ENCODE data around the gene LRRC66. TPM values are rescaled to one million over a fixed set of nuclear protein-coding genes. Genes with fewer than 3 reads are reported as not detected.

LRRC66 gene
- total and polyA plus RNA-seq, 9 of the 15 experiments (the other 6 are each of a cell fraction or from before 2014, with no cell fraction given), result not detected

DNA sequence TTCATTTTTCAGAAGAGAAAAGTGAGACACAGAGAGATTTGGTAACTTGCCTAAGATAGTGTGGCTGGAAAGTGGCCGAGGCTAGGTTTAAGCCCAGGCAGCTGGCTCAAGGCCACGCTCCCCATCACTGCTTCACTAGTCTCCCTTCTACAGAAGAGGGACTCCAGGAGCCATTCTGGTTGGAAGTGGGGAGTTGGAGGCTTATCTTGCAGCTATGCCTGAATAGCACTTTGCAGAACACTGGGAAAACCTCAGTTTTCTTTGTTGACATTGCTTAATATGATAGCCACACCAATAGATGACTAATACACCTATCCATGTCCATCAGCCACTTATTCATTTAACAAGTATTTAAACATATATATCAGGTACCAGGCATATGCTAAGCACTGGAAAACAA, 18.5 kb downstream of the LRRC66 start:
- POLR2A ChIA-PET, result no interaction called here
- intact Hi-C loops (cut with micrococcal nuclease), result no loop called here
- no peaks in the 10 kb centered on the region for H3K79me2 ChIP-seq (ENCODE audit: control insufficient read depth, insufficient read depth, low read length)
- no peak overlapping the region for H3K27ac ChIP-seq (ENCODE audit: extremely low read depth, low read depth, low read length)
- no peaks in the 10 kb centered on the region for H3K36me3 ChIP-seq (ENCODE audit: control insufficient read depth, insufficient read depth, low read length)
- no peaks in the 10 kb centered on the region for H3K9me3 ChIP-seq (replicated peaks; ENCODE audit: control insufficient read depth, insufficient read depth, low read depth, low read length)
- no peak overlapping the region for H3K4me2 ChIP-seq (ENCODE audit: insufficient read depth, low read length)
- DNase-seq (ENCODE audit: extremely low read depth in 1 of 4, low spot score in 3 of 4), result no peak
- H3K4me1 ChIP-seq (replicated peaks in 1 of 2; ENCODE audit: control insufficient read depth in 2 of 2, insufficient read depth in 2 of 2, low read length in 2 of 2), result no peaks in the 10 kb centered on the region; a peak in 1 of 5 replicates
- no peak for ATAC-seq
- WGBS (ENCODE audit: insufficient coverage, low coverage, missing lambda C conversion rate), result 8% methylated on average over 2 of the region's 2 CpGs
- no peak overlapping the region for H3K4me3 ChIP-seq
- FAIRE-seq, result no peak
- no peak overlapping the region for H2AFZ ChIP-seq (ENCODE audit: low read depth, low read length)
- in situ Hi-C loops (cut with MboI), result no loop called here
- no peaks in the 10 kb centered on the region for H4K20me1 ChIP-seq (replicated peaks; ENCODE audit: control insufficient read depth, insufficient read depth, low read length)
- H3K27me3 ChIP-seq (ENCODE audit: control insufficient read depth in 2 of 2, insufficient read depth in 2 of 2, low read length in 2 of 2), result peaks cover 0 to 2% of the 10 kb centered on the region in 2 experiments; a peak in 1 of 5 replicates
- H3K9me1 ChIP-seq (ENCODE audit: control insufficient read depth, insufficient read depth, low read length), result no peaks in the 10 kb centered on the region
- H3K9ac ChIP-seq (ENCODE audit: insufficient read depth in 1 of 2, low read depth in 2 of 2, low read length in 2 of 2), result no peak overlapping the region
- CTCF ChIA-PET (ENCODE audit: low intra/inter-chr PET ratio), result no interaction called here
- no TSS peak for BruUV-seq (replicated peaks)
- TF ChIP-seq ZNF766 (CRISPR knock-in tag; conservative IDR thresholded peaks at IDR 0.05) (no peak), BMI1 (IDR thresholded peaks at IDR 0.05; ENCODE audit: low read length) (no peak), ZBTB17 (CRISPR knock-in tag; IDR thresholded peaks at IDR 0.05) (no peak), NR3C1 (CRISPR knock-in tag; IDR thresholded peaks at IDR 0.05) (no peak), CBX8 (IDR thresholded peaks at IDR 0.05; ENCODE audit: borderline replicate concordance, extremely low read depth, low read depth, low read length, poor library complexity, severe bottlenecking) (no peak), MTA2 (IDR thresholded peaks at IDR 0.05; ENCODE audit: low read depth) (no peak), E2F8 (IDR thresholded peaks at IDR 0.05; ENCODE audit: low read depth, partially characterized antibody) (no peak), NCOA6 (IDR thresholded peaks at IDR 0.05) (no peak), TSHZ1 (CRISPR knock-in tag; IDR thresholded peaks at IDR 0.05) (no peak)
- TF ChIP-seq, protein P1, sequence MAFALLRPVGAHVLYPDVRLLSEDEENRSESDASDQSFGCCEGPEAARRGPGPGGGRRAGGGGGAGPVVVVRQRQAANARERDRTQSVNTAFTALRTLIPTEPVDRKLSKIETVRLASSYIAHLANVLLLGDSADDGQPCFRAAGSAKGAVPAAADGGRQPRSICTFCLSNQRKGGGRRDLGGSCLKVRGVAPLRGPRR (CRISPR knock-in tag; IDR thresholded peaks at IDR 0.05), result no peak
